HuH-7.5 (cell line): Measurements from ENCODE around the gene TBC1D16.
A peak's percentile ranks its signal among the peaks of the same experiment; 100 is the strongest.
"Not testable (repeated sequence)": the region's sequence is repeated elsewhere in the genome, so short reads cannot be mapped to it uniquely, and the experiment has no call there.

Experiments used
- DNase-seq: peaks from one replicate; pipeline ENCODE4 v3.0.0; 2011; ENCODE audit warnings: low spot score

The TBC1D16 gene

GRCh38 chr17:79913896-79914812, 121.5 kb downstream of the TBC1D16 start:
- DNase-seq, result no peak

GRCh38 chr17:79913451-79913850, 122.2 kb downstream of the TBC1D16 start:
- no peak for DNase-seq

- DNase-seq, result no peak
Observed at GRCh38 chr17:79912552-79913330, 122.9 kb downstream of the TBC1D16 start.

- DNase-seq, result no peak
Observed at GRCh38 chr17:79911430-79912399, 124.0 kb downstream of the TBC1D16 start.

GRCh38 chr17:79910985-79911361, 124.7 kb downstream of the TBC1D16 start:
- no peak for DNase-seq

- no peak for DNase-seq
Observed at GRCh38 chr17:79909121-79909520, 126.6 kb downstream of the TBC1D16 start.

- no peak for DNase-seq
Observed at GRCh38 chr17:79907850-79908249, 127.8 kb downstream of the TBC1D16 start.

GRCh38 chr17:79907217-79907715, 128.4 kb downstream of the TBC1D16 start:
- DNase-seq, result no peak

GRCh38 chr17:79905832-79906231, 129.8 kb downstream of the TBC1D16 start:
- peak; percentile 68 for DNase-seq

GRCh38 chr17:79904865-79905264, 130.8 kb downstream of the TBC1D16 start:
- DNase-seq, result no peak

- DNase-seq, result no peak
Observed at GRCh38 chr17:79902146-79902791, 133.4 kb downstream of the TBC1D16 start.

GRCh38 chr17:79901131-79901530, 134.5 kb downstream of the TBC1D16 start:
- DNase-seq, result no peak

- no peak for DNase-seq
Observed at GRCh38 chr17:79899584-79899983, 136.1 kb downstream of the TBC1D16 start.

GRCh38 chr17:79897243-79898063, 138.2 kb downstream of the TBC1D16 start:
- no peak for DNase-seq

- DNase-seq, result not testable (repeated sequence)
Observed at GRCh38 chr17:79893457-79893856, 142.2 kb downstream of the TBC1D16 start.

- DNase-seq, result no peak
Observed at GRCh38 chr17:79892457-79893241, 143.0 kb downstream of the TBC1D16 start.

GRCh38 chr17:79891113-79891730, 144.4 kb downstream of the TBC1D16 start:
- DNase-seq, result no peak

GRCh38 chr17:79890706-79891105, 145.0 kb downstream of the TBC1D16 start:
- no peak for DNase-seq
